H9 (cell line): ENCODE results near the gene ADCY1. TPM values are rescaled to one million over a fixed set of nuclear protein-coding genes. Genes with fewer than 3 reads are reported as not detected.

Experiments
- DNase-seq: peaks from one replicate; pipeline ENCODE4 v3.0.0-alpha.2; 2017
- H2AFZ ChIP-seq: one replicate; pipeline ENCODE4 v1.6.1; 2013; ENCODE audit warnings: mild to moderate bottlenecking, low read length, control low read depth, moderate library complexity
- H2AK5ac ChIP-seq: 2 replicates; pipeline ENCODE4 v1.6.1; 2013; ENCODE audit warnings: low read length, control low read depth, mixed read lengths; ENCODE audit not compliant: insufficient read length
- H2BK120ac ChIP-seq: one replicate; pipeline ENCODE4 v1.6.1; 2013; ENCODE audit warnings: low read depth, mild to moderate bottlenecking, low read length, control low read depth, inconsistent platforms; ENCODE audit not compliant: poor library complexity, severe bottlenecking
- H2BK12ac ChIP-seq: 2 replicates; pipeline ENCODE4 v1.6.1; 2013; ENCODE audit warnings: low read length, control low read depth, mixed read lengths, low read depth; ENCODE audit not compliant: insufficient read length
- H2BK15ac ChIP-seq: 2 replicates; pipeline ENCODE4 v1.6.1; 2013; ENCODE audit warnings: low read depth, low read length, control low read depth
- H2BK20ac ChIP-seq: one replicate; pipeline ENCODE4 v1.6.1; 2013; ENCODE audit warnings: low read depth, mild to moderate bottlenecking, low read length, control low read depth, inconsistent platforms; ENCODE audit not compliant: poor library complexity, severe bottlenecking
- H2BK5ac ChIP-seq: 2 replicates; pipeline ENCODE4 v1.6.1; 2013; ENCODE audit warnings: low read length, control low read depth, mixed read lengths; ENCODE audit not compliant: insufficient read length
- H3K14ac ChIP-seq: 2 replicates; pipeline ENCODE4 v1.6.1; 2013; ENCODE audit warnings: low read length, control low read depth; ENCODE audit not compliant: insufficient read depth
- H3K18ac ChIP-seq: 2 replicates; pipeline ENCODE4 v1.6.1; 2013; ENCODE audit warnings: low read depth, mild to moderate bottlenecking, mixed read lengths, low read length, control low read depth; ENCODE audit not compliant: insufficient read length
- H3K23ac ChIP-seq: 2 replicates; pipeline ENCODE4 v1.6.1; 2013; ENCODE audit warnings: low read length, control low read depth, mixed read lengths, low read depth; ENCODE audit not compliant: insufficient read length
- H3K23me2 ChIP-seq: 2 replicates; pipeline ENCODE4 v1.6.1; 2013; ENCODE audit warnings: low read depth, mild to moderate bottlenecking, mixed read lengths, low read length, control low read depth; ENCODE audit not compliant: insufficient read length, poor library complexity, severe bottlenecking
- H3K27ac ChIP-seq: 2 replicates; pipeline ENCODE4 v1.5.1; 2013; ENCODE audit warnings: low read length, control low read depth, mixed read lengths, low read depth; ENCODE audit not compliant: insufficient read length
- H3K27me3 ChIP-seq: 2 replicates; pipeline ENCODE4 v1.6.1; 2013; ENCODE audit warnings: low read length, control low read depth, inconsistent platforms; ENCODE audit not compliant: insufficient read depth
- H3K4ac ChIP-seq: 2 replicates; pipeline ENCODE4 v1.6.1; 2013; ENCODE audit warnings: low read depth, mild to moderate bottlenecking, control low read depth, inconsistent platforms, low read length, moderate library complexity
- H3K4me1 ChIP-seq: 2 replicates; pipeline ENCODE4 v1.6.1; 2013; ENCODE audit warnings: low read length, control low read depth, inconsistent platforms; ENCODE audit not compliant: insufficient read depth
- H3K4me2 ChIP-seq: 2 replicates; pipeline ENCODE4 v1.6.1; 2013; ENCODE audit warnings: low read length, control low read depth, mixed read lengths; ENCODE audit not compliant: insufficient read length, insufficient read depth
- H3K56ac ChIP-seq: 2 replicates; pipeline ENCODE4 v1.6.1; 2013; ENCODE audit warnings: low read depth, mild to moderate bottlenecking, mixed read lengths, low read length, control low read depth; ENCODE audit not compliant: insufficient read length
- H3K79me1 ChIP-seq: 2 replicates; pipeline ENCODE4 v1.6.1; 2013; ENCODE audit warnings: low read depth, mild to moderate bottlenecking, moderate library complexity, low read length, control low read depth, inconsistent platforms; ENCODE audit not compliant: insufficient read depth, poor library complexity, severe bottlenecking
- H3K79me2 ChIP-seq: 2 replicates; pipeline ENCODE4 v1.6.1; 2013; ENCODE audit warnings: low read length, control low read depth, inconsistent platforms; ENCODE audit not compliant: insufficient read depth
- H3K9ac ChIP-seq: 2 replicates; pipeline ENCODE4 v1.6.1; 2013; ENCODE audit warnings: low read length, control low read depth, mixed read lengths; ENCODE audit not compliant: insufficient read length; ENCODE audit errors: extremely low read depth
- H3K9me3 ChIP-seq: one replicate; pipeline ENCODE4 v1.6.1; 2013; ENCODE audit warnings: low read depth, low read length, inconsistent platforms; ENCODE audit not compliant: control insufficient read depth
- H3T11ph ChIP-seq: one replicate; pipeline ENCODE4 v1.6.1; 2013; ENCODE audit warnings: mild to moderate bottlenecking, low read length, control low read depth, inconsistent platforms
- H4K20me1 ChIP-seq: one replicate; pipeline ENCODE4 v1.6.1; 2013; ENCODE audit not compliant: control insufficient read depth, insufficient read length, insufficient read depth
- H4K5ac ChIP-seq: 2 replicates; pipeline ENCODE4 v1.6.1; 2013; ENCODE audit warnings: low read depth, mild to moderate bottlenecking, mixed read lengths, low read length, control low read depth; ENCODE audit not compliant: insufficient read length
- H4K8ac ChIP-seq: replicated peaks from 2 replicates; pipeline ENCODE4 v1.6.1; 2013; ENCODE audit warnings: low read length, control low read depth, mixed read lengths, low read depth; ENCODE audit not compliant: insufficient read length
- H4K91ac ChIP-seq: 2 replicates; pipeline ENCODE4 v1.6.1; 2013; ENCODE audit warnings: low read depth, mild to moderate bottlenecking, moderate library complexity, mixed read lengths, low read length, control low read depth; ENCODE audit not compliant: insufficient read length
- H3K27ac Mint-ChIP-seq, 3 experiments: 2 replicates in 2 of 3; 3 replicates in 1 of 3; pipeline ENCODE4 v1.8.0; 2020 to 2021; ENCODE audit warnings: mixed read lengths in 3 of 3, mild to moderate bottlenecking in 1 of 3, moderate library complexity in 1 of 3
- H3K27me3 Mint-ChIP-seq: 2 replicates; pipeline ENCODE4 v1.8.0; 2021; ENCODE audit warnings: low read depth, mild to moderate bottlenecking, moderate library complexity, mixed read lengths
- H3K36me3 Mint-ChIP-seq, 3 experiments: 2 replicates in 2 of 3; 3 replicates in 1 of 3; pipeline ENCODE4 v1.8.0; 2020 to 2021; ENCODE audit warnings: low read depth in 3 of 3, mixed read lengths in 3 of 3; ENCODE audit not compliant: insufficient read depth in 1 of 3
- H3K4me1 Mint-ChIP-seq, 2 experiments: 2 replicates each; pipeline ENCODE4 v1.8.0; 2020; ENCODE audit warnings: mixed read lengths in 2 of 2
- H3K4me3 Mint-ChIP-seq, 2 experiments: 2 replicates in 1 of 2; 3 replicates in 1 of 2; pipeline ENCODE4 v1.8.0; 2020 to 2021; ENCODE audit warnings: mild to moderate bottlenecking in 2 of 2, mixed read lengths in 2 of 2, moderate library complexity in 1 of 2
- H3K9me3 Mint-ChIP-seq, 2 experiments: 2 replicates in 1 of 2; 3 replicates in 1 of 2; pipeline ENCODE4 v1.8.0; 2020; ENCODE audit warnings: mild to moderate bottlenecking in 2 of 2, mixed read lengths in 2 of 2, moderate library complexity in 1 of 2
- CTCF ChIP-seq: fragments of 200-600 bp; sonication (generic); conservative IDR thresholded peaks from 3 replicates; pipeline ENCODE4 v1.8.0; 2021; ENCODE audit warnings: antibody characterized with exemption, mild to moderate bottlenecking
- WGBS: extraction: QIAGEN DNeasy Blood & Tissue Kit; methylation state at CpG from one replicate; pipeline ENCODE4 v1.1.7; 2013; ENCODE audit warnings: missing lambda C conversion rate, low lambda C conversion rate, mixed read lengths; ENCODE audit not compliant: insufficient read length; ENCODE audit errors: extremely low coverage; 5-methylcytosine and 5-hydroxymethylcytosine counted together
- total RNA-seq: library from RNA; stranded (reverse); gene quantifications from 2 replicates; pipeline ENCODE4 v1.2.1, GENCODE V29; 2021

Gene ADCY1
- total RNA-seq, 1 experiment from 2014 or later = 21.6 TPM

DNA sequence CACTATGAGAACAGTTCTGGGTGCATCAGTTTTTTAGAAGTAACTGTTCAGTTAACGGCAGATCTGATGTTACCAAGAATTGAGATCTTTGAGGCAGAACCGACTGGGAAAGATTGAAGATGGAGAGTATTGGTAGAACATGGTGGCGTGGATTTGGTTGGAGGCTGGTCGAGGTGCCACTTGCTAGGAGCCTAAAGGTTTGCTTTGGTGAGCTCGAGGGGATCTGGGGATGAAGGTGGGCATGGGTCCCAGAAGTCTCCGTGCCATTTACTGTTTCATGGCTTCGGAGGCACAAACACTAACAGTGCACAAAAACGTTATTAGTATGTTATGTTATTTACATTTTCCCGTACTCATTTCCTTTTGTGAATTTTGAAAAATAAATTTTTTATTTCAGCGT is 81.4 kb downstream of the ADCY1 start:
- Histone ChIP-seq H4K5ac (no peak overlapping the region), H2BK120ac (no peak overlapping the region), H2BK15ac (no peak overlapping the region), H3K79me1 (no peaks in the 10 kb centered on the region), H2BK20ac (no peak overlapping the region), H3K23ac (no peak overlapping the region), H4K20me1 (no peaks in the 10 kb centered on the region), H3K4me2 (no peak overlapping the region), H2AFZ (no peak overlapping the region), H2BK5ac (no peak overlapping the region), H3K14ac (no peak overlapping the region), H3K4ac (no peak overlapping the region), H2AK5ac (no peak overlapping the region), H3K23me2 (no peaks in the 10 kb centered on the region), H2BK12ac (no peak overlapping the region), H3K9ac (no peak overlapping the region), H3K18ac (no peak overlapping the region), H3T11ph (no peak overlapping the region), H3K4me1 (no peaks in the 10 kb centered on the region), H3K9me3 (no peaks in the 10 kb centered on the region), H3K79me2 (no peaks in the 10 kb centered on the region), H4K8ac (no peak overlapping the region), H3K56ac (no peak overlapping the region), H3K27me3 (no peaks in the 10 kb centered on the region), H4K91ac (no peak overlapping the region), H3K27ac (no peak overlapping the region)
- Mint-ChIP-seq H3K27ac (no peak overlapping the region), H3K9me3 (no peaks in the 10 kb centered on the region; a peak in 1 of 5 replicates), H3K27me3 (no peaks in the 10 kb centered on the region), H3K4me3 (no peak overlapping the region), H3K36me3 (peaks cover 0 to 13% (median 3%) of the 10 kb centered on the region in 3 experiments; a peak in 5 of 7 replicates), H3K4me1 (0 out of 4 replicates have a peak, but pooled peaks cover 0 to 4% of the 10 kb centered on the region in 2 experiments)
- WGBS = no CpG with 5 or more reads among the region's 10 CpGs
- no peak for DNase-seq
- no peak for TF ChIP-seq CTCF
